D341Med (cell line): ENCODE results near the gene COL5A2.

Source experiments
- DNase-seq: peaks from one replicate; pipeline ENCODE4 v3.0.0; 2012; ENCODE audit warnings: low spot score

Gene COL5A2

DNA sequence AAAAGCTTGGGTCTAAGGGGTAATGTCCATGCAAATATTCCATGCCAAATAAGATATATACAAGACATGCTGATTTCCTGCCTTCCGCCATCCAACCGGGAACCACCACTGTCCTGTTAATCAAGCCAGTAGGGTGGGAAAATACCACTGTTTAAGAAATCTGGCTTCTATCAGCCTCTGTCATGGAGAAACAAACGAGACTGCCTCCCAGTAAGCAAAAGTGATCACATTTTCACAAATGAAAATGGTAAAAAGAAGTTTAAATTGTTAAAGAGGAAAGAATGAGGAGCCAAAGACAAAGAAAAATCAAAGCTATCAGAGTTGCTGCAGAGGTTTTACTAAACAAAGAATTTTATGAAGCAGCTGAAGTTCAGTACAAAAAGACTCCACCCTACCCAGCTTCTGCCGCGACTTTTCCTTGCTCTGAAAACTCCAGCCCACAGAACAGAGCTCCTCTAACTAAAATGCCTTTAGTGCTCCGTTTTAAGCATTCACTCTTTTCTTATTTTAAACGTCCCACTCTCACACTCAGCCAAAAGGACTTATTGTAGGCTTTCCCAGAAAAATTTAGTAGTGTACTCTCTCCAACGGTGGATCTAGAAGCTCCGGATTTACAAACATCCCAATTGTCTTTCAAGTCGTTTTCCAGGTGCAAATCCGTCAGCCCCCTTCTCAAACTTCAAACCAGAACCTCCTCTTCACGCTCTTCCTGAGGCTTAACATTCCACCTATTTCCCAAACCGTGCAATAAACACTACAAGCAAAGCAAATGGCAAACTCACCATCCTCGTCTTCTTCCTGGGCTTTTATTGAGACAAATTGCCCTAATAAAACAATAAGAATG, 613 bp downstream of the COL5A2 start:
- no peak for DNase-seq

DNA sequence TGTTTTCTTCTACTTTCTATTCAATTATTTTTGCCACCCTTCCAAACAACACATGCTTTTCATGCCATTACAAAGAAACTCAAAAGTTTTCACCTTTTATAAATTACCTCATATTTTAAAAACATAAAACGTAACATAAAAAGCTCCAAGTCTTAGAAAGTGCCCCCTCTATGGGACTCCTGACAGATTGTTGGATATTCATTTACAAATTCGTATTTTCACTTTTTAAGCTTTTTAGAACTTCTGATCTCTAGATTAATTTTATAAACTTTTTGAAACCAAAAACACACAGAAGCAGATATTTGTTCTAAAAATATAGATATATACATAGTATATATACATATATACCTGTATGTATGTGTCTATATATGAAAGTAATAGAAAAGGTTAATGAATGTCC, 1.5 kb downstream of the COL5A2 start:
- no peak for DNase-seq

DNA sequence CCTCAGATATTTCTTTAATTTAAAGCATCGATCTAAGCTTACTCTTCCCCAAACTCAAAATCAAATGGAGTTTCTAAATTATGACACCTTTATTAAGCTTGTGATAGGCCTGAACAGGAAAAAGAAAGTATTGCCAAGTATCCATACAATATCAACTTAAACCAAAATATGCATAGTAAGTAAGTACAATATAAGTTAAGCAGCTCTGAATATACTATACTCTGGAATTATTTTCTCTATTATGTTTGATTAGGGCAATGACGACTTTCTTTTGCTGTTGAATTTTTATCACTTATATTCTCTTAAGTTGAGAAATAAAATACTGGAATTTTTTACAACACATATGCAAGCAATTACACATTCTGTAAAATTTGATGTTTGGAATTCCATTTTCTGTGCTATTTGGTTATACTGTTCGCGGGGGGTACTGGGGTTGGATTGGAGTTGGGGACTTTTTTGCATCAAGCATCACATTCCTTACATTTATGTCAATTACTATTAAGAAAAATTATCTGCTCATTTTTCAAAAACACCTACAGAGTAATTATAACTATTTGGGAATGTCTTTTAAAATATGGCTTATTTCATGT, 2.2 kb downstream of the COL5A2 start:
- DNase-seq = no peak

DNA sequence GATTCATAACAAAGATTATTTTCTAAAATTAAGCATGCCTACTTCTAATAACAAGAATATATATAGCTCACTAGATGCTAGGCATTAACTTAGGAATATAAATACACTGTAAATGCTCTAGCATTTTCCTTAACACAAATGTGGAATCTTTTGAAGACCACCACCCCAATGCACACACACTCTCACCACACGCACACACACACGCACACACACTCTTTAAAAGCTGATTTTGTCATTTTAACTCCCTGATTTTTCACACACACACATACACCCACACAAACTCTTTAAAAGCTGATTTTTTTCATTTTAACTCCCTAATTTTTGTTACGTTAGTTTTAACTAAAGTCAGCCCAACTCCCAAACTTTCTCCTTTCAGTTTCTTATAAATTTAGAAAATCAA, 3.0 kb downstream of the COL5A2 start:
- DNase-seq = no peak

DNA sequence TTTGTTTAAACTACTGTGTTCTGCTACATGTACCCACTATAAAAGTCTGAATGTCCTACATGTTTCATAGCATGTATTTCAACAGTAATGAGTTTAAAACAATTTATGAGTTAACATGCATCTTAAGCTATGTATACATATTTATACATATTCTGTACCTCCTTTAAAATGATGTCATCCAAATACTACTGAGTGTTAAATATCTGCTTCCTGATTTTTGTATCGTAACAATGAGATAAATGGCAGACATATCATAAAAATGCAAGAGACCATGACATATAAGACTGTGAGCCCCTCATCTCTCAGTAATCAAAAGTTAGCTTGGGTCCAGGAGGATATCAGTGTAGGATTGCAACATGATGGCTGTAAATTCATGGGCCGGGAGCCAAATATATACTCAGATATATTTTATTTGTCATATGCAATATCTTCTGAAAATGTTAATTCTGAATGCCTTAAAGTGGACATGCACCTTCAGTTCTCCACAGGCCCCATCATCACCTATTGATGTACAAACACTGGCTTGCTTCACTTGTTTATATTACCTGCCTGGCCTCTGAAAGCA, 3.6 kb downstream of the COL5A2 start:
- DNase-seq = no peak

DNA sequence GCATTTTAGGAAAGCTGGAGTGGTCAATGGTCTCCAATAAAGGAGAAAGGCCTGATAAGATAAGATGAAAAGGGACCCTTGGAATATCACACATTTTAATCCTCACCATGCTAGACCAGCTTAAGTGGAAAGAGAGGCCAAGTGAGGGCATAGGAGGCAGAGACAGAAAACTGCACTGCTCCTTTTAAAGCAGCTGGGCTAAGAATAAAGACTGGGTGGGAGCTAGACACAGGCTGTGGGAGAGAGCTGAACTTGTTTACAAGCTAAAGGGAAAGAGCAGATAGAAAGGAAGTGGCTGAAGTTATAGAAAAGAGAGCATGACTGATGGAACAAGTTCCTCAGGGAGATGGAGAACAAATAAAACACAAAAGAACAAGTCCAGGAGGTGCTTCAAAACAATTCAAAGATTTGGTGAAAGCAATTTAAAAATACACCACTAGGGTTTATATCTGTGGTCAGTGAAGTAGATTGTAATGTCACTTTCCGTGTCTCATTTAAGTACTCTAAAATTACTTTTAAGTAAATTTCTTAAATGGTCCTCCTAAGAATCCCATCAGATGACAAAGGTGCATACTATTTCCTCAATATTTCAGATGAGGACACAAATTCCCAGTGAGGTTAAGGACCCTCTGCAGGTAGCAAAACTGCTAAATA, 7.5 kb downstream of the COL5A2 start:
- DNase-seq = no peak

DNA sequence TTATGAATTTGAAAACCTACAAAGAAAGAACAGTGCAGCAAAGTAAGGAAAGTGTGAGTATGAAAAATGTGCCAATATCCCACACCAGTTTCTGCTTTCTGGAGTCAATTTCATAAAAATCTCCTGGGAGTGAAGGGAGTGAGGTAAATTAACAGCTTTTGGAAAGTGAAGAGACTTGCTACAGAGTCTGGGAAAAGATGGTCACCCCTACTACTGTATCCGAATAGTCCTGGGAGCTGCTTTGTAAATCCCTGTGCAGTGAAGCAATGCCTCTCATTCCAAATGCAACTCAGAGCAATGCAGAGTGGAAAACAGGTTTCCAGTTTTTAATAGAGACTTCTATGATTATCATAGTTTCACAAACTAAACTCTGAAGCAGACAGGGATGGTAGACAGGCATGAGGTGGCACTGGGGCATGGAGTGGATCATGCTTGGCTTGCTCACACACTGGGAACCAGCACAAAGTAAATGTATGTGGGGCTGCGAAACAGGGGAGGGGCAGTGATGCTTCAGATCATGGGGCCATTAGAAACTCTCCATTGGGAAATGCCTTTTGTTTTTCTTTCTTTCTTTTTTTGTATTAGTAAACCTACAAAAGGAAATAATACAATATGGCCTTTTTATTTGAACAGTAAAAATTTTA, 10.6 kb downstream of the COL5A2 start:
- DNase-seq = no peak

DNA sequence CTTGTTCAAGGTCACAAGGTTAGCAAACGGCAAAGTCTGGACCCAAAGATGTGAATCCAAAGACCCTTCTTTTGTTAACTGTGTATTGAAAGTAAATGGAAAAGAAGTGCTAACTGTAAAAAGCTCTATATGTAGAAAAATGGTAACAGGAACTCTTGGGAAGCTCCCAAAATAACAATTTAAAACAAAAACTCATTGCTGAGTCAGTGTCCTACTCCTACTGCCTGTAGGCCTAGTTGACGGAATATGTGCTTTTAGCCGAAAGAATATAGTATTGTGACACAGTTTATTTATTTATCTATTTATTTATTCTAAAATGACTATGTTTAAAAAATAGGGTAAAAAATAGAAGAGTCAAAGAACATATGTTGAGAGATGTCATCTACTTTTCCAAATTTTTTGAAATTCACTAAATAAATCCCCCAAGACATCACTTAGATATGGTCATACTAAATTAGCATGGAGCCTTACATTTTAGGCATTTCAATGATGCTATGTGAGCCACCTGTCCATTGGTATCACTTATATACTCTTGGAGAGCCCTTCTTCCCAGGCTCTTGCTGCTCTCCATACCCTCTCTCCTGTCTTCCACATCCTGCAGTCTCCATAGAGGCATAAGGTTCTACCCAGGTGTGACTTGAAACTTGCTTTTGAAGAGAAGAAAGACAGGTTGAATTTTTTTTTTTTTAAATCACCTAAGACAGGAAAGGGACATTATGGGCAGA, 13.7 kb downstream of the COL5A2 start:
- no peak for DNase-seq

DNA sequence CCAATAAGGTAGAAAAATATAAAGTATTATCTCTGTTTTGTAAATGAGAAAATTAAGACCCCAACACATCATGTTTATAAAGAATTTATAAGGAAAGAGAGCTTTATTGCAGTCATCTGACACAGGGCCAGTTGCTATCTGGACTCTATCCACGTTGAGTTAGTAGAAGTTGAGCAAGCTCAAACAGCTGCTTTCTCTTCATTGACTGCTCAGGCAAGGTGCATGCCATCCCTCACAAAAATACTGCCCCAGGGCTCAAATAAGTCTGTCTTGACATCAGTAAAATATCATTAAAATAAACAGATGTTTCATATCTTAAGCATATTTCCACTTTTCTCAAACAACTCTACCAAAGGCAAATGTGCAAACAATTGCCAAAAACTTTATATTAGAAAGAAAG, 14.8 kb downstream of the COL5A2 start:
- no peak for DNase-seq

DNA sequence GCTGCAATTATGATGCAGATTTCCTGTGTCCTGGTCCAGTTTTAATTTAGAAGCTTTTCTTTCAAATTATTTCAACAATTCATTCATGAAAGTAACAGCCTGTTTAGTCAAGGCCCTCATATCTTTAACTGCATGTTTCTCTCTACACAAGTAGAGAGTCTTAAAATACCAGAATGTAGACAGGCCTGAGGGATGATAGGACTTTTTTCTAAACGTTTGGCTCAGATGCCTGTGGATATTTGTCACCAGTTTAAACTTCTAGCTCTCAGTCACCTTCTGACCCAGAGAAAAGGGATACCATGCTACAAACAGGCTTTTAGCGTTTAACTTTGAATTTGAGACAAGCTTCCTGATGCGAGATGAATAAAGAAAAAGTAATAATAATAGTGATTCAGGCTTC, 15.7 kb downstream of the COL5A2 start:
- no peak for DNase-seq

DNA sequence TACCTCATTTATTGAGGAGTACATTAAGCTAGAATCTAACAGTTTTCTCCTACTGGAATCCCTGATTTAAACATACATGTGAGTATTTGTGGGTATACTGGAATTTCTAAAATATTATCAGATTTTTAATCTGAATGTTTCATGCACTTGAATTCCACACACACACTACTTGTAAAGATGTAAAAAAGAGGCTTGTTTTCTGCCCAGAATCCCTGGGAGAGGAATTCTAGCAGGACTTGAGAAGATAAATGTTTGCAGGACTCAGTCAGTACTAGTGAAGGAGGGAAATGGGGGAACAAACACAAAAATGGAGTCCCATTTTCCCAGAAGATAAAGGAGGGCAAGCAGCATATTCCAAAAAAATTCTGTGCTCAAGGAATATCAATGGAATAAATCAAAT, 17.0 kb downstream of the COL5A2 start:
- DNase-seq = no peak

DNA sequence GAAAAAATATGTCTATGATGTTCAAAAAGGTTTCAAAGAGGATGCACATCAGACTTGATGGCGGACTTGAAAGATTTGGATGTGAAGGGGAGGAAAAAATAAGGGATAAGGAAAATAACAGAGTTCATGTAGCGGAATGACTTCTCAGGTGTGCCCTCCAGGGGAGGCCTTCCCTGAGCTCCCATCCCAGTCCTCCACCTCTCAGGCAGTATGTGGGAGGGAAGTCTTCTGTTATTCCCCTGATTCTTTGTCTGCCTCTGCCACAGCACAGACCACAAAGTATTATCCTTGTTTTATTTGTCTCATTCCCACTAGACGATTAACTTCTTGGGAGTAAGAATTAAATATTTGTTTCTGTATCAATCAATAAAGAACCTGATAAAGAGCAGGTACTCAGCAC, 17.7 kb downstream of the COL5A2 start:
- DNase-seq = no peak

DNA sequence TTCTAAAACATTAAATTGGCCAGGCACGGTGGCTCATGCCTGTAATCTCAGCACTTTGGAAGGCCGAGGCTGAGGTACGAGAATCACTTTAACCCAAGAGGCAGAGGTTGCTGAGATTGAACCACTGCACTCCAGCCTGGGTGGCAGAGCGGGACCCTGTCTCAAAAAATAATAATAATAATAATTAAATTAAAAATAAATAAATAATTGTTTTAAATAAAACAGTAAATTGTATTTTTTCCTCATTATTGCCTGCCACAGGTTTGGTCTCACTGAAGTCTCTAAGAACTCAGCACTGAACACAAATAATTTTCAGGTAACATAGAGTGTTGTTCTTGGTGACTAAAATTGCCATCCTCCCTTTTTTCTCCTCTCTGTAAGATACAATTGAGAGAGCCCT, 19.8 kb downstream of the COL5A2 start:
- no peak for DNase-seq

DNA sequence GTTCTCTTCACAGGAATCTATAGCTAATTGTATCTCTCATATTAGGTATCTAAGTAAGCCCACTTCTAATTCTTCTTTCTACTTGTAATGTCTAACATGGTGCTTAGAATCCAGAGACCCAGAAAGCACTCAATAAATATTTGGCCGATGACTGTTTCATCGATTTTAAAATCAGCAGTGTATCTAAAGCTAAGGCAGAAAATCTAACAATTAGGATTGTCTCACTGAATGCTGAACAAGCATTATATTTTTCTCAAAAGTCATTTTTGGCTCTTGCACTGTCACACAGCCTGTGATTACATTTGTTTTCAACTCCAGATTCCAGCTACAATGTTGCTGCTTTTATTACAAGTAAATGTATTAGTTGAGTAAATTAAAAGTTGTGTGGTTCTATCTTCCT, 20.3 kb downstream of the COL5A2 start:
- no peak for DNase-seq

DNA sequence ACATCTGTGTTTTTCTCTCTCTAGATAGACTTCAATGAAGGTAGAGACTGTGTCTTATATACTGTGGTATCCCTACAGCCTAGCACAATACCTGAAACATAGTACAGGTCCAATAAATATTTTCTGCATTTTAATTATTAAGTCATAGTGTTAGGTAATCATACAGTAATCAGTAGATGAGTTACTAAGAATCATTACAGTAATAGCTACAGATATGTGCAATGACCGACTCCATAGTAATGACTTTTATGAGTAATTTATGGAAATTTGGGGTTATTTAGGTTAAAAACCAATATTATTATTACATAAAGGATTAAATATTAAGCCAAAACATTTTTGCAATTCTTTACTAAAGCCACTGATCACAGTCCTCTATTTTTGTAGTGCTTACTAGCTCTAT, 21.6 kb downstream of the COL5A2 start:
- DNase-seq = no peak

DNA sequence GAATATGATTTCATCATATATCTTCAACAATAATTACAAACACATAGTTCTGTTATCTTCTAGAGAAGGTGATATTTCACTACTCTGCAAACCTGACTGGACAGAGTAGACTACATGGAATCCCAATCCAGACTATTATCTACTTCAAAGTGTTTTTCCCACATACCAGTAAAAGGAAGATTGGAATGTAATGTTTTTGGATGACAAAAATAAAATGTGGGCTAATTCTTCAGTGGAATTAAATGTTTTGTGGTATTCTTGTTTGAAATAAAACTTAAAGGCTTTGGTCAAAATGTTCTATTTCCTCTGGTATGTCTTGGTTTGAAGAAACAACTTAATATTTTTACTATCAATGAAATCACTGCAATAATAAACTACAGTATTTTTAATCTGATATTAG, 22.1 kb downstream of the COL5A2 start:
- no peak for DNase-seq

DNA sequence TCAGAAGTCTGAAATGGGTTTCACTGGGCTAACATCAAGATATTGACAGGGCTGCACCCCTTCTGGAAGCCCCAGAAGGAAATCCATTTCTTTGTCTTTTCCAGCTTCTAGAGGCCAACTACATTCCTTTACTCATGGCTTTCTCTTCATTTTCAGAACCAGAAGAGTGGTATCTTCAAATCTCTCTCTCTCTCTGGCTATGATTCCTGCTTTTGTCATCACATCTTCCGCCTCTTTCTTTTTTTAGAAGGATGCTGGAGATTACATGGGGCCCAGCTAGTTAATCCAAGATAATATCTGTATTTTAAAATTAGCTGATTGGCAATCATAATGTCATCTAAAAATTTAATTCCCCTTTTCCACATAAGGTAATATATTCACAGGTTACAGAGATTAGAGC, 23.8 kb downstream of the COL5A2 start:
- DNase-seq = no peak

DNA sequence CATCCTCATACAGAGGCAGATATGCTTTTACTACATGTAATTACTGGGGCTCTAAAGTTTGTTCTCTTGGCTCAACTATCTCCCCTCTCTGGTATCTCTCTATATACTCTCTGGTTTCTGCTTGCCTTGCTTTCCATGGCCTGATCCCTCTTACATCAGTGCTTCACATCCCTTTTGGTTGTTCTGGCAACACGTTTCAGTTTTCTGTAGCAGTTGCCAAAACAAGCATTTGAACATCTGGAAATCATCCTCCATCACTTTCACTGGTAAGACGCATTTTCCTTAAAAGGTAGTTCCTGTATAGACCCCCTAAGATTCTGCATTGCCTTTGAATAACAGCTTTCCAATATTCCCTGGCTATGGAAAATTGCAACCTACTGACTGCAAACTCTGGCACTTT, 25.9 kb downstream of the COL5A2 start:
- DNase-seq = no peak

DNA sequence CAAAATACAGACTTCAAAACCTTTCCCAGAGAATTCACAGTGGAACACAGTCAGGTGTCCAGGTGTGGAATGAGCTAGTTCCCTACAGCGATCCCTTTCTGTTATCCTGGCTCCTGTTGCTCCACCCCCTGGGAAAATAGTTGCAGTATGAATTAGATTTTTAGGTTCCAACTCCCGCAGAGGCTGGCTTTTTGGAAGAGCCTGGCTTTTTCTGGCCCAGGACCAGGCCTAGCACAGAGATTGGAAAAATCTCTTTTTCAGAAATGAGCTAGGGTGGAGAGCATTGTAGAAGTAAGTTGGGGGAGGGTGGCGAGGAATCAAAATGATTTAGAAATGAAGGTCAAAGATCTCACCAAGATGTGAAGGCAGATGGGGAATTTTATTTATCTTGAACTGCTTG, 27.1 kb downstream of the COL5A2 start:
- DNase-seq = no peak

DNA sequence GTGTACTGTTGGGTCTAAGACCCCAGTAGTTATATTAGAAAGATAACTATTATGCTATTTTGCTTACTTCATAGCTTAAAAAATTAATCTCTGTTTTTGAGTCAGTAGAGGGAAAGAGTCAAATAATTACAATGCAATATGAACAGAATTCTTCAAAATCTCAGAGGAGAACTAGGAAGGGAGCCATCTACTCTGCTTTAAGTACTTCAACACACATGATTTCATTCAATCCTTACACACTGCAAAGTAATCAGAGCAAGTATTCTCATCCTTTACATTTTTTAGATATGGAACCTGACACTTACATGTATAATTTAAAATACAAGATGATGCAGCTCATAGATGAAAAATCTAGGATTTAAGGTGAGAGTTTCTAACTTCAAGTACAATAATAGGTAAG, 27.7 kb downstream of the COL5A2 start:
- DNase-seq = no peak

DNA sequence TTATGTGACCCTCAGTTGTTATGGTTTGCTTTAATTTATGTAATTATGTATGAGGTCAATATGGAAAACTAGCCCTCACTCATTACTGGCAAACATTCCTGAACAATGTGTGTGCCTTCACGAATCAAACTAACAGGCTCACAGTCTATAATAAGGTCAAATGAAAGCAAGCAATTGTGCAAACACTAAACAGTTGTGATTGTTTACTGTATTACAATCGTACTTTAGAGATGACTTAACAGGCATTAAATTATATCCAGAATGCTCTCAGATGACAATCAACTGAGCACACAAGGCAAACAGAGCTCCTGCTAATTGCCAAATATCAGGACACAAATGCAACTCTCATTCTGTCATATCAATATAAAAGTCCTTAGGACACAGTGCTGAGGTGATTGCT, 29.5 kb downstream of the COL5A2 start:
- DNase-seq = no peak

DNA sequence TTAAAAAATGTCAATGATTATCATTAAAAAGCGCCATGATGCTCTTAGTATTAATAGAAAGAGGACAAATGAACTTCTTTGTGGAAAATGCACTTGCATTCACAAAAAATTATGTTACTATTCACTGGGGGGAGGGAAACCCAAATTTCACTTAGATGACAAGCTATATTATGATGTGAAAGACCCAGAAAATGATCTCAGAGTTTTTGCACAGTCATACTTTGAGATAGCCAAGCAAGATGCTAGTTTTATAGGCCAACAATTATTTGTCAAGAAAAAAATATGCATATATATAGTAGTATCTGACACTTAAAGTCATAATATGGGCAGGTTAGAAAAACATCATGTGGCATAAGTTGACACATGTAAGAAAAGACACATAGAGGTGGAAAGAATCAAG, 31.6 kb downstream of the COL5A2 start:
- DNase-seq = no peak
